Stimulated activated naive CD8-positive, alpha-beta T cell treated with anti-CD3 and anti-CD28 coated beads, Interleukin-15, Interleukin-2, amounts not matched to agents 100 ng/mL and 50 ng/mL, for 24 hours (primary cell): ENCODE data around the gene CCNB2.

ENCODE experiments used
- H3K27ac Mint-ChIP-seq: one replicate; pipeline ENCODE4 v1.8.0; 2021; ENCODE audit warnings: mild to moderate bottlenecking, mixed read lengths
- H3K27me3 Mint-ChIP-seq: one replicate; pipeline ENCODE4 v1.8.0; 2021; ENCODE audit warnings: mixed read lengths
- H3K36me3 Mint-ChIP-seq: one replicate; pipeline ENCODE4 v1.8.0; 2021; ENCODE audit warnings: low read depth, mixed read lengths
- H3K4me1 Mint-ChIP-seq: one replicate; pipeline ENCODE4 v1.8.0; 2021; ENCODE audit warnings: low read depth, mixed read lengths
- H3K4me3 Mint-ChIP-seq: one replicate; pipeline ENCODE4 v1.8.0; 2021; ENCODE audit warnings: mild to moderate bottlenecking, mixed read lengths
- H3K9me3 Mint-ChIP-seq: one replicate; pipeline ENCODE4 v1.8.0; 2021; ENCODE audit warnings: mixed read lengths

CCNB2 gene

GRCh38 chr15:59169251-59169708, 64.3 kb downstream of the CCNB2 start:
- H3K27ac Mint-ChIP-seq = peak overlapping the region; percentile 82
- no peak overlapping the region for H3K4me3 Mint-ChIP-seq
- no peaks in the 10 kb centered on the region for H3K9me3 Mint-ChIP-seq
- H3K4me1 Mint-ChIP-seq = peaks cover 20% of the 10 kb centered on the region
- H3K27me3 Mint-ChIP-seq = no peaks in the 10 kb centered on the region
- H3K36me3 Mint-ChIP-seq = peaks cover 11% of the 10 kb centered on the region

GRCh38 chr15:59170295-59171066, 65.5 kb downstream of the CCNB2 start:
- Mint-ChIP-seq H3K9me3 (no peaks in the 10 kb centered on the region), H3K27ac (no peak overlapping the region), H3K27me3 (no peaks in the 10 kb centered on the region), H3K4me1 (peaks cover 24% of the 10 kb centered on the region), H3K4me3 (no peak overlapping the region), H3K36me3 (peaks cover 11% of the 10 kb centered on the region)

- Mint-ChIP-seq H3K27me3 (no peaks in the 10 kb centered on the region), H3K36me3 (peaks cover 11% of the 10 kb centered on the region), H3K9me3 (no peaks in the 10 kb centered on the region), H3K27ac (no peak overlapping the region), H3K4me1 (peaks cover 24% of the 10 kb centered on the region), H3K4me3 (no peak overlapping the region)
Measured at GRCh38 chr15:59171067-59171397, 66.1 kb downstream of the CCNB2 start.

GRCh38 chr15:59172289-59172901, 67.4 kb downstream of the CCNB2 start:
- H3K4me3 Mint-ChIP-seq = no peak overlapping the region
- H3K27ac Mint-ChIP-seq = no peak overlapping the region
- no peaks in the 10 kb centered on the region for H3K9me3 Mint-ChIP-seq
- H3K4me1 Mint-ChIP-seq = peaks cover 24% of the 10 kb centered on the region
- peaks cover under 1% of the 10 kb centered on the region for H3K27me3 Mint-ChIP-seq
- H3K36me3 Mint-ChIP-seq = peaks cover 11% of the 10 kb centered on the region

- no peaks in the 10 kb centered on the region for H3K9me3 Mint-ChIP-seq
- H3K27ac Mint-ChIP-seq = no peak overlapping the region
- H3K4me1 Mint-ChIP-seq = peaks cover 23% of the 10 kb centered on the region
- peaks cover 11% of the 10 kb centered on the region for H3K36me3 Mint-ChIP-seq
- peaks cover 9% of the 10 kb centered on the region for H3K27me3 Mint-ChIP-seq
- no peak overlapping the region for H3K4me3 Mint-ChIP-seq
Measured at GRCh38 chr15:59173194-59173593, 68.2 kb downstream of the CCNB2 start.

GRCh38 chr15:59174151-59174834, 69.3 kb downstream of the CCNB2 start:
- Mint-ChIP-seq H3K4me3 (no peak overlapping the region), H3K9me3 (no peaks in the 10 kb centered on the region), H3K27me3 (peaks cover 9% of the 10 kb centered on the region), H3K36me3 (peaks cover 11% of the 10 kb centered on the region), H3K4me1 (peaks cover 12% of the 10 kb centered on the region), H3K27ac (no peak overlapping the region)
